ENCODE measurements around the gene GALNT7.

DNA sequence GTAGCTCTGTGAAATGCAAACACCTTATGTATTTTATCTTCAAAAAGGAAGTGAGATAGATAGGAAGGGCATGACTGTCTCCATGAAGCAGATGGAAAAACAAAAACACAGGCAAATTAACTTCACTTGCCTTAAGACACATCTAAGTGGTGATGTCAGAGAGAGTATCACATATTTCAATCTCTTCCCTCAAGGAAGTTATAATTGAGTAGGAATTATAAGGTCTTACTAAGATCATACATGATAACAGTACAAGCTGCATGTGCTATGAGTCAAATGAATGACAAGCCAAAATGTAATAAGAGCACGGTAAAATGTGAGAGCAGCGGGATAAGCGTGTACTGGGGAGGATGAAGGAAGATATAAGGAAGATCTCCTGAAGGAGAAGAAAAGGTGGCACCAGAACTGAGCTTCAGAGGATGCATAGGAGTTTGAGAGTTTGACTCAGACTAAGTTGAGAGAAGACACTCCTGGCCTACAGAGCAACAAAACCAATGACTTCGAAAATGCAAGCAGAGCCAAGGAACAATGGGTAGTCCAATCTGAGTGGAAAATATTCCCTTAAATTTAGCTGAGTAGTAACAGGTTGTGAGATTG, 43.3 kb upstream of the GALNT7 start:
- TF ChIP-seq CTCF (IDR thresholded peaks at IDR 0.05; ENCODE audit: low read depth, low read length) = no peak
- TF ChIP-seq EZH2phosphoT487 (IDR thresholded peaks at IDR 0.05; ENCODE audit: low read depth) = no peak
